Posterior vena cava (tissue), 2 donors: Measurements from ENCODE around the gene NUFIP1. TPM values are rescaled to one million over a fixed set of nuclear protein-coding genes. Genes with fewer than 3 reads are reported as not detected.

ENCODE experiments used
- DNase-seq: peaks from one replicate; pipeline ENCODE4 v3.0.0-alpha.2; 2020; ENCODE audit warnings: low spot score
- intact Hi-C, 2 donors: fragments of 100-400 bp; cut with DNase I; formaldehyde crosslinking; loops; one replicate each; pipeline versions ENCODE4 v1.14.1 to v1.14.2; 2022 to 2023
- total RNA-seq, 2 donors: library from RNA; stranded (reverse); fragmentation: NEBNext Ultra II Directional; extraction: Animal tissue kit (Norgen Biotek cat#: 25700); gene quantifications; one replicate each; pipeline ENCODE4 v1.2.1, GENCODE V29; 2021
- donor health status: DM: yes; HTN: yes; CAD: no.
- donor health status: DM: yes; HTN: yes; CAD: no.

NUFIP1 gene
- total RNA-seq, 2 donors from 2014 or later: 5.0 to 5.1 TPM

GRCh38 chr13:44930280-44930679 lies 59.0 kb downstream of the NUFIP1 start:
- no peak for DNase-seq
- intact Hi-C loops: no loop called here

- no peak for DNase-seq
Measured at GRCh38 chr13:44929692-44930091, 59.6 kb downstream of the NUFIP1 start.

GRCh38 chr13:44927968-44928367 lies 61.3 kb downstream of the NUFIP1 start:
- DNase-seq: no peak
- intact Hi-C loops: no loop called here

More at GRCh38 chr13:44929692-44930091, 59.6 kb downstream of the NUFIP1 start:
- intact Hi-C loops: no loop called here

- intact Hi-C loops: no loop called here
- no peak for DNase-seq
Measured at GRCh38 chr13:44921931-44922758, 67.1 kb downstream of the NUFIP1 start.

GRCh38 chr13:44921246-44921877 lies 67.9 kb downstream of the NUFIP1 start:
- no peak for DNase-seq
- intact Hi-C loops: no loop called here

- DNase-seq: no peak
- intact Hi-C loops: no loop called here
Measured at GRCh38 chr13:44920013-44920412, 69.3 kb downstream of the NUFIP1 start.

GRCh38 chr13:44919104-44919804 lies 70.0 kb downstream of the NUFIP1 start:
- intact Hi-C loops: no loop called here
- DNase-seq: no peak

GRCh38 chr13:44918326-44919103 lies 70.8 kb downstream of the NUFIP1 start:
- peak; percentile 98 for DNase-seq
- intact Hi-C loops: no loop called here

- peak; percentile 98 for DNase-seq
- intact Hi-C loops: no loop called here
Measured at GRCh38 chr13:44917589-44918325, 71.5 kb downstream of the NUFIP1 start.

- no peak for DNase-seq
- intact Hi-C loops: no loop called here
Measured at GRCh38 chr13:44912278-44913016, 76.8 kb downstream of the NUFIP1 start.

- no peak for DNase-seq
- intact Hi-C loops: loop anchor here in 1 of 2 donors (10.0 kb wide), 1 partner anchor 194 kb away; no protein-coding TSS in a partner anchor
Measured at GRCh38 chr13:44908712-44909111, 80.6 kb downstream of the NUFIP1 start.

GRCh38 chr13:44908266-44908665 lies 81.0 kb downstream of the NUFIP1 start:
- intact Hi-C loops: loop anchor here in 1 of 2 donors (10.0 kb wide), 1 partner anchor 193 kb away; no protein-coding TSS in a partner anchor
- no peak for DNase-seq

GRCh38 chr13:44906713-44907112 lies 82.6 kb downstream of the NUFIP1 start:
- no peak for DNase-seq
- intact Hi-C loops: loop anchor here in 1 of 2 donors (10.0 kb wide), 1 partner anchor 192 kb away; no protein-coding TSS in a partner anchor

- no peak for DNase-seq
- intact Hi-C loops: loop anchor here in 1 of 2 donors (10.0 kb wide), 1 partner anchor 191 kb away; no protein-coding TSS in a partner anchor
Measured at GRCh38 chr13:44906230-44906629, 83.0 kb downstream of the NUFIP1 start.

GRCh38 chr13:44905556-44905955 lies 83.7 kb downstream of the NUFIP1 start:
- no peak for DNase-seq
- intact Hi-C loops: loop anchor here in 1 of 2 donors (10.0 kb wide), 1 partner anchor 191 kb away; no protein-coding TSS in a partner anchor

GRCh38 chr13:44904967-44905366 lies 84.3 kb downstream of the NUFIP1 start:
- peak; percentile 91 for DNase-seq
- intact Hi-C loops: loop anchor here in 1 of 2 donors (10.0 kb wide), 1 partner anchor 190 kb away; no protein-coding TSS in a partner anchor

GRCh38 chr13:44903574-44903985 lies 85.7 kb downstream of the NUFIP1 start:
- peak; percentile 94 for DNase-seq
- intact Hi-C loops: loop anchor here in 1 of 2 donors (10.0 kb wide), 1 partner anchor 189 kb away; no protein-coding TSS in a partner anchor
